CD4-positive, CD25-positive, alpha-beta regulatory T cell (primary cell): ENCODE results near the gene SPEM3. TPM values are rescaled to one million over a fixed set of nuclear protein-coding genes. Genes with fewer than 3 reads are reported as not detected.
A peak's percentile ranks its signal among the peaks of the same experiment; 100 is the strongest.

ENCODE experiments used
- ATAC-seq, 2 donors: fragments of 150-1000 bp; cut with Tn5 transposase; one replicate each; pipeline ENCODE4 v1.10.0; 2021; ENCODE audit warnings: low read depth in 2 of 2, moderate number of reproducible peaks in 2 of 2, moderate library complexity in 1 of 2
- DNase-seq, 3 donors: peaks; one replicate each; pipeline versions ENCODE4 v3.0.0 to v3.0.0-alpha.2; 2012 to 2022; ENCODE audit warnings: mixed read lengths in 1 of 3
- H3K27ac ChIP-seq: one replicate; pipeline ENCODE4 v1.7.0; 2013; ENCODE audit warnings: mild to moderate bottlenecking, low read length; ENCODE audit not compliant: insufficient read depth, poor library complexity, severe bottlenecking
- H3K27me3 ChIP-seq: one replicate; pipeline ENCODE4 v1.7.0; 2013; ENCODE audit warnings: low read length; ENCODE audit not compliant: control insufficient read depth, insufficient read depth
- H3K36me3 ChIP-seq: one replicate; pipeline ENCODE4 v1.7.0; 2013; ENCODE audit warnings: mild to moderate bottlenecking, low read length, moderate library complexity; ENCODE audit not compliant: control insufficient read depth, insufficient read depth
- H3K4me1 ChIP-seq: 2 replicates; pipeline ENCODE4 v1.7.0; 2013; ENCODE audit warnings: mild to moderate bottlenecking, low read length; ENCODE audit not compliant: insufficient read depth, control insufficient read depth, poor library complexity, severe bottlenecking
- H3K4me3 ChIP-seq: one replicate; pipeline ENCODE4 v1.7.0; 2013; ENCODE audit warnings: low read depth, mild to moderate bottlenecking, low read length, moderate library complexity
- H3K9me3 ChIP-seq, 2 experiments: 1 replicate in 1 of 2; 2 replicates in 1 of 2; pipeline ENCODE4 v1.7.0; 2013; ENCODE audit warnings: low read length in 2 of 2, mild to moderate bottlenecking in 1 of 2, moderate library complexity in 1 of 2; ENCODE audit not compliant: control insufficient read depth in 2 of 2
- H3K27ac Mint-ChIP-seq, 3 donors: one replicate each; pipeline ENCODE4 v1.8.0; 2020 to 2022; ENCODE audit warnings: mild to moderate bottlenecking in 3 of 3, mixed read lengths in 3 of 3, moderate library complexity in 2 of 3
- H3K27me3 Mint-ChIP-seq: one replicate; pipeline ENCODE4 v1.8.0; 2022; ENCODE audit warnings: mild to moderate bottlenecking, mixed read lengths
- H3K36me3 Mint-ChIP-seq: one replicate; pipeline ENCODE4 v1.8.0; 2020; ENCODE audit warnings: mixed read lengths
- H3K4me1 Mint-ChIP-seq, 4 donors: one replicate each; pipeline ENCODE4 v1.8.0; 2020 to 2022; ENCODE audit warnings: mixed read lengths in 4 of 4, mild to moderate bottlenecking in 1 of 4
- H3K4me3 Mint-ChIP-seq, 4 donors: one replicate each; pipeline ENCODE4 v1.8.0; 2020 to 2022; ENCODE audit warnings: mild to moderate bottlenecking in 4 of 4, mixed read lengths in 4 of 4, moderate library complexity in 3 of 4
- H3K9me3 Mint-ChIP-seq, 7 donors: one replicate each; pipeline ENCODE4 v1.8.0; 2020 to 2022; ENCODE audit warnings: mixed read lengths in 7 of 7, mild to moderate bottlenecking in 3 of 7, moderate library complexity in 2 of 7
- polyA plus RNA-seq, 4 donors: library from polyadenylated mRNA; unstranded; fragments of 300-500 nt; fragmentation: Illumina TruSeq; gene quantifications; one replicate each; pipeline ENCODE4 v1.2.3, GENCODE V29; 2021
- total RNA-seq: library from RNA; stranded (reverse); gene quantifications from one replicate; pipeline ENCODE4 v1.2.3, GENCODE V29; 2022

The SPEM3 gene
- total and polyA plus RNA-seq, 5 donors from 2014 or later: not detected

- Mint-ChIP-seq H3K27me3 (peaks cover 12% of the 10 kb centered on the region), H3K36me3 (no peaks in the 10 kb centered on the region), H3K4me3 (peak overlapping the region; percentile 81 to 90 (median 84)), H3K4me1 (peaks cover 0 to 32% (median 15%) of the 10 kb centered on the region in 4 donors), H3K27ac (peak overlapping the region; percentile 32 to 82 (median 54)), H3K9me3 (no peaks in the 10 kb centered on the region)
- Histone ChIP-seq H3K9me3 (no peaks in the 10 kb centered on the region), H3K4me1 (peaks cover 23% of the 10 kb centered on the region), H3K4me3 (no peak overlapping the region), H3K36me3 (no peaks in the 10 kb centered on the region), H3K27me3 (no peaks in the 10 kb centered on the region), H3K27ac (no peak overlapping the region)
- DNase-seq (no peak), ATAC-seq (no peak)
These were observed 23.1 kb upstream of the SPEM3 start for GRCh38 chr17:7405350-7406234.

DNA sequence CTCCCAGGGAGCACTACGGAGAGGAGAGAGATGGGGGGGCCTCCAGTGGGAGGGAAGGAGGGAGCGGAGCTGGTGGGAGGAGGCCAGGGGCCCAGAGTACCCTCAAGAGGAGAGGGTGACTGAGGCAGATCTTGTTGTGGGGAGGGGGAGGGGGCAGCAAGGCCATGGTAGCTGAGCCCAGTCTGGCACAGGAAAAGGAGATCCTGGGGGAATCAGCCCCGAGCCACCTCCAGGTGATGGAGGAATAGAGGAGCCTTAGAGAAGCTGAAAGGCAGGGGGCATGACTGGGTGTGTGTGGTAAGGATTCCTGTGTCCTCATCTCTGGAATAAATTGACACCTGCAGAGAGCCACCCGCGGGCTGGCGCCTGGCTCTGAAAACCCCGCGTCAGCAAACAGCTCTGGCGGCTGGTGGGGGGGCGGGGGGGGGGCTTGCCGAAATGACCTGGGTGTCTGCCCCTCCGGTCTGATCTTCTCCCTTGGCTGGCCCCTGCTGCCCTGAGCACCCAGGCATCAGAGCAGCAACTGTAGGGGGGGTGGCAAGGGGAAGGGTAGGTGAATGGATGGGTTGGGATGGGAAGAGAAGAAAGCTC, 22.3 kb upstream of the SPEM3 start:
- no peaks in the 10 kb centered on the region for H3K9me3 Mint-ChIP-seq
- H3K27ac Mint-ChIP-seq: peak overlapping the region in 1 of 3 donors; percentile 54
- peak overlapping the region; percentile 80 to 90 (median 84) for H3K4me3 Mint-ChIP-seq
- Histone ChIP-seq H3K9me3 (no peaks in the 10 kb centered on the region), H3K27ac (no peak overlapping the region), H3K36me3 (no peaks in the 10 kb centered on the region), H3K4me1 (peaks cover 23% of the 10 kb centered on the region), H3K4me3 (no peak overlapping the region), H3K27me3 (no peaks in the 10 kb centered on the region)
- DNase-seq (no peak), ATAC-seq (no peak)
- peaks cover 12% of the 10 kb centered on the region for H3K27me3 Mint-ChIP-seq
- H3K36me3 Mint-ChIP-seq: no peaks in the 10 kb centered on the region
- peaks cover 0 to 32% (median 15%) of the 10 kb centered on the region in 4 donors for H3K4me1 Mint-ChIP-seq

- Histone ChIP-seq H3K27ac (no peak overlapping the region), H3K4me1 (peaks cover 23% of the 10 kb centered on the region), H3K36me3 (no peaks in the 10 kb centered on the region), H3K9me3 (no peaks in the 10 kb centered on the region), H3K4me3 (no peak overlapping the region), H3K27me3 (no peaks in the 10 kb centered on the region)
- peaks cover 0 to 29% (median 13%) of the 10 kb centered on the region in 4 donors for H3K4me1 Mint-ChIP-seq
- no peak for ATAC-seq
- H3K27ac Mint-ChIP-seq: no peak overlapping the region
- DNase-seq: no peak
- H3K4me3 Mint-ChIP-seq: peak overlapping the region in 3 of 4 donors; percentile 41 to 88 (median 70)
- H3K27me3 Mint-ChIP-seq: peaks cover 12% of the 10 kb centered on the region
- H3K36me3 Mint-ChIP-seq: no peaks in the 10 kb centered on the region
- H3K9me3 Mint-ChIP-seq: no peaks in the 10 kb centered on the region
These were observed 21.6 kb upstream of the SPEM3 start for GRCh38 chr17:7407082-7407481.

DNA sequence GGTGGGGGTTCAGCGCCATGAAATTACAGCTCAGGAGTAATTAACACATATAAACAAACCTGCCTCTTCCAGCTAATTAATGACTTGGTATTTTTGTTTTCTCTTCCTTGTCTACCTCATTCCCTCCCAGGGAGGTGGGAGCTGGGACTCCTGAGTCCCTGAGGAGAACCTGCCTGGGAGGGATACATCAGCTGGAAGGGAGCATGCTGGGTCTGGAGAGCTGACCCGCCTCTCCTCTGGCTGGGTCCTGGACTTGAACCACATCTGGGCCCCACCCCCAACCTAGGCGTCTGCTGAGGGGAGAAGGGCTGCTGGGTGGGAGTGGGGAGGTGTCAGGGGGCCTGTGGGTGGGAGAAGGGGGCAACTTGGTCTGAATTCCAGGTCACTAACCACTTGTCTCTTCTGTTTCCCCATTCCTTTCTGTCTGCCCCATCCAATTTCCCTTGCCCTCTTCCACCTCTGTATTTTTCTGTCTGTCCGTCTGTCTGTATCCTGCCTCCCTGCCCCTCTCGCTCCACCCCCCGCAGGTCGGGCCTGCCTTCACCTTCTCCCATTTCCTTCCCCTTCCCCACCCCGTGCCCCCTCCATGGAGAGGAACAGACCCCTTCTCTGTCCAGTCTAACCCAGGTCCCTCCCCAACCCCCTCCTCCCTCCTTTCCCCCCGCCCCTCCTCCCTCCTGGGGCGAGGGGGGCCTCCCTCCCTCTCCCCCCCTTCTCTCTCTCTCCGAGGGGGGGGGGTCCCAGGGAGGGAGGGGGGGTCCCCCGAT, 21.0 kb upstream of the SPEM3 start, which contains the start of gene NLGN2:
TSS of gene NLGN2 (plus strand) at position 361 of the 767 bp plus-strand sequence. CDS start 411 bp downstream, outside the sequence.
- Mint-ChIP-seq H3K4me1 (peaks cover 0 to 28% (median 13%) of the 10 kb centered on the region in 4 donors), H3K9me3 (no peaks in the 10 kb centered on the region), H3K27me3 (peaks cover 12% of the 10 kb centered on the region), H3K4me3 (peak within 1 kb of the TSS; percentile 41 to 88 (median 72)), H3K36me3 (no peaks in the 10 kb centered on the region), H3K27ac (no peak within 1 kb of the TSS)
- Histone ChIP-seq H3K27ac (no peak within 1 kb of the TSS), H3K4me1 (peaks cover 23% of the 10 kb centered on the region), H3K9me3 (no peaks in the 10 kb centered on the region), H3K27me3 (no peaks in the 10 kb centered on the region), H3K4me3 (no peak within 1 kb of the TSS), H3K36me3 (no peaks in the 10 kb centered on the region)
- DNase-seq: no peak
- no peak for ATAC-seq

DNA sequence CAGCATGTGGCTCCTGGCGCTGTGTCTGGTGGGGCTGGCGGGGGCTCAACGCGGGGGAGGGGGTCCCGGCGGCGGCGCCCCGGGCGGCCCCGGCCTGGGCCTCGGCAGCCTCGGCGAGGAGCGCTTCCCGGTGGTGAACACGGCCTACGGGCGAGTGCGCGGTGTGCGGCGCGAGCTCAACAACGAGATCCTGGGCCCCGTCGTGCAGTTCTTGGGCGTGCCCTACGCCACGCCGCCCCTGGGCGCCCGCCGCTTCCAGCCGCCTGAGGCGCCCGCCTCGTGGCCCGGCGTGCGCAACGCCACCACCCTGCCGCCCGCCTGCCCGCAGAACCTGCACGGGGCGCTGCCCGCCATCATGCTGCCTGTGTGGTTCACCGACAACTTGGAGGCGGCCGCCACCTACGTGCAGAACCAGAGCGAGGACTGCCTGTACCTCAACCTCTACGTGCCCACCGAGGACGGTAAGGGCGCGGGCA, 20.4 kb upstream of the SPEM3 start:
- no peak overlapping the region for H3K27ac Mint-ChIP-seq
- H3K27ac ChIP-seq: no peak overlapping the region
- peaks cover 0 to 24% (median 12%) of the 10 kb centered on the region in 4 donors for H3K4me1 Mint-ChIP-seq
- ATAC-seq (no peak), DNase-seq (peak in 2 of 3 donors; percentile 28 to 29)
- no peaks in the 10 kb centered on the region for H3K9me3 Mint-ChIP-seq
- H3K36me3 Mint-ChIP-seq: no peaks in the 10 kb centered on the region
- H3K36me3 ChIP-seq: no peaks in the 10 kb centered on the region
- no peaks in the 10 kb centered on the region for H3K27me3 ChIP-seq
- no peak overlapping the region for H3K4me3 ChIP-seq
- H3K27me3 Mint-ChIP-seq: peaks cover 12% of the 10 kb centered on the region
- H3K4me3 Mint-ChIP-seq: no peak overlapping the region
- no peaks in the 10 kb centered on the region for H3K9me3 ChIP-seq
- H3K4me1 ChIP-seq: peaks cover 16% of the 10 kb centered on the region

DNA sequence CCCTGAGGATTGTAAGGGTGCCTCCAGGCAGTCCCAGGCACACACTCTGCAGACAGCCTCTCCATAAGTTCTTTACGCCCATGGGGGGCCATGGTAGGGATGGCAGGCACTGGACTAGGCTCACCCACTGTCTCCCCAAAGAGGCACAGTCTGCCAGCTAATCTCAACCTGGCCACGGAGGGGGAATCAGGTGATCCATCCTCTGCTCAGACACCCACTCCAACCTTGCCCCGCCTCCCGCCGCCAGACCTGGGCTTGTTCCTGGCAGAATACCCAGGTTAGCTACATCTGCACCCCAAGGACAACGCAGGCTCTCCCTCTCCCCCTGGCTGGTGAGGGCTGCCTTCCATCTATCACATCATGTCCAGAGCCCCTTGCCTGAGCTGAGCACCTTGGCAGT, 19.8 kb upstream of the SPEM3 start:
- peaks cover 0 to 23% (median 11%) of the 10 kb centered on the region in 4 donors for H3K4me1 Mint-ChIP-seq
- H3K36me3 ChIP-seq: no peaks in the 10 kb centered on the region
- peak overlapping the region in 3 of 4 donors; percentile 24 to 84 (median 61) for H3K4me3 Mint-ChIP-seq
- no peak overlapping the region for H3K4me3 ChIP-seq
- no peak for ATAC-seq
- no peak overlapping the region for H3K27ac ChIP-seq
- peaks cover 12% of the 10 kb centered on the region for H3K27me3 Mint-ChIP-seq
- peaks cover 12% of the 10 kb centered on the region for H3K4me1 ChIP-seq
- no peak for DNase-seq
- no peaks in the 10 kb centered on the region for H3K9me3 ChIP-seq
- no peaks in the 10 kb centered on the region for H3K36me3 Mint-ChIP-seq
- peak overlapping the region in 2 of 3 donors; percentile 17 to 84 for H3K27ac Mint-ChIP-seq
- H3K27me3 ChIP-seq: no peaks in the 10 kb centered on the region
- no peaks in the 10 kb centered on the region for H3K9me3 Mint-ChIP-seq

DNA sequence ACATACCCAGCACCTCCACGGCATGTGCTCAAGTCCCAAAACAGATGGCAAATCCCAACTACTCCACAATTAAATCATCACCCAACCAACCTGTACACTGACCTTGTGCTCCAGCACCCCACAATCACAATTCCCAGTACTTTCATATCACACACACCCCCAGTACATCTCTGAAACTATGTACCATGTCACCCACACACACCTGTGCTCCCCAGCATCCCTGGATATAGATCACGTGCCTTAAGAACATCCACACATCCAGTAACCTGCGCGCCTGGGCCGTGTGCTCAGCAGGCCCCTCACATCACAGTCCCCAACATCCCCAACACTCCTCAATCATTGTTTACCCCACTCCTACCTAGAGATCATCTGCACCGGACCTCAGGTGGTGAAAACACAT, 18.9 kb upstream of the SPEM3 start:
- Mint-ChIP-seq H3K36me3 (no peaks in the 10 kb centered on the region), H3K4me3 (peak overlapping the region in 1 of 4 donors; percentile 61), H3K27me3 (peaks cover 7% of the 10 kb centered on the region), H3K9me3 (no peaks in the 10 kb centered on the region), H3K27ac (no peak overlapping the region), H3K4me1 (peaks cover 0 to 15% (median 8%) of the 10 kb centered on the region in 4 donors)
- no peak overlapping the region for H3K27ac ChIP-seq
- peaks cover 12% of the 10 kb centered on the region for H3K4me1 ChIP-seq
- H3K27me3 ChIP-seq: no peaks in the 10 kb centered on the region
- H3K9me3 ChIP-seq: no peaks in the 10 kb centered on the region
- H3K4me3 ChIP-seq: no peak overlapping the region
- ATAC-seq: no peak
- no peaks in the 10 kb centered on the region for H3K36me3 ChIP-seq
- DNase-seq: no peak
